PC-3 (cell line): Measurements from ENCODE around the gene DDX39B.

Source experiments
- CTCF ChIP-seq: fragments of 300-600 bp; sonication (generic); conservative IDR thresholded peaks from 2 replicates; pipeline ENCODE4 v1.5.1; 2017; ENCODE audit warnings: antibody characterized with exemption, low read depth, mild to moderate bottlenecking, low read length
- EZH2 ChIP-seq: fragments of 300-600 bp; sonication (generic); IDR thresholded peaks from one replicate; pipeline ENCODE4 v1.6.1; 2017; ENCODE audit warnings: antibody characterized with exemption, mild to moderate bottlenecking, low read length; ENCODE audit not compliant: unreplicated experiment
- EZH2phosphoT487 ChIP-seq: fragments of 300-600 bp; sonication (generic); IDR thresholded peaks from 2 replicates; pipeline ENCODE4 v1.6.1; 2018; ENCODE audit warnings: mild to moderate bottlenecking, antibody characterized with exemption, low read length, borderline replicate concordance

- TF ChIP-seq CTCF, result no peak
- no peak for TF ChIP-seq EZH2
- no peak for TF ChIP-seq EZH2phosphoT487
These were observed 18.9 kb upstream of the DDX39B start for GRCh38 chr6:31560697-31561058.
